Esophagus muscularis mucosa (tissue), 3 donors: ENCODE data around the gene GLCE.

ENCODE experiments used
- CTCF ChIP-seq, 3 experiments: fragments of 200-600 bp in 2 of 3; fragments of 450-650 bp in 1 of 3; sonication (generic) in 2 of 3; IDR thresholded peaks; one replicate each; pipeline ENCODE4 v1.5.1; 2017 to 2019; ENCODE audit warnings: antibody characterized with exemption in 3 of 3, mild to moderate bottlenecking in 2 of 3, moderate library complexity in 1 of 3
- EP300 ChIP-seq: sonication (generic); formaldehyde crosslinking; IDR thresholded peaks from one replicate; pipeline ENCODE4 v1.6.1; 2017; ENCODE audit warnings: antibody characterized with exemption

GRCh38 chr15:69210574-69210973 is 50.1 kb downstream of the GLCE start:
- TF ChIP-seq CTCF (IDR thresholded peaks at IDR 0.05) (no peak), EP300 (no peak)
